Prostate gland (tissue), 2 donors: Measurements from ENCODE around the gene SARDH. TPM values are rescaled to one million over a fixed set of nuclear protein-coding genes. Genes with fewer than 3 reads are reported as not detected.

Experiments used
- DNase-seq: peaks from one replicate; pipeline ENCODE4 v3.0.0-alpha.2; 2019; ENCODE audit warnings: low spot score
- H3K27ac ChIP-seq, 2 donors: fragments of 200-600 bp; sonication (generic); 2 replicates each; pipeline ENCODE4 v1.5.1; 2017 to 2019
- H3K27me3 ChIP-seq: fragments of 200-600 bp; sonication (generic); replicated peaks from 2 replicates; pipeline ENCODE4 v1.5.1; 2019; ENCODE audit not compliant: insufficient read depth
- H3K36me3 ChIP-seq, 2 donors: fragments of 200-600 bp; sonication (generic); 1 replicate in 1 of 2; 2 replicates in 1 of 2; pipeline versions ENCODE4 v1.5.1 to v1.8.1; 2017 to 2019
- H3K4me1 ChIP-seq: fragments of 200-600 bp; sonication (generic); replicated peaks from 2 replicates; pipeline ENCODE4 v1.5.1; 2019
- H3K4me3 ChIP-seq, 2 donors: fragments of 200-600 bp; sonication (generic); 2 replicates each; pipeline ENCODE4 v1.5.1; 2017 to 2019
- H3K9me3 ChIP-seq: fragments of 200-600 bp; sonication (generic); 2 replicates; pipeline ENCODE4 v1.5.1; 2017
- POLR2A ChIP-seq: fragments of 450-650 bp; IDR thresholded peaks from one replicate; pipeline ENCODE4 v1.6.1; 2016; ENCODE audit warnings: antibody characterized with exemption, mild to moderate bottlenecking
- POLR2AphosphoS5 ChIP-seq: sonication (generic); formaldehyde crosslinking; IDR thresholded peaks from one replicate; pipeline ENCODE4 v1.6.1; 2017; ENCODE audit warnings: antibody characterized with exemption
- whole genome bisulfite sequencing: methylation state at CpG from one replicate; pipeline ENCODE4 v1.1.5; 2018; 5-methylcytosine and 5-hydroxymethylcytosine counted together
- intact Hi-C: fragments of 100-400 bp; cut with DNase I; formaldehyde crosslinking; loops from one replicate; pipeline ENCODE4 v1.14.2; 2022
- total RNA-seq, 2 donors: library from RNA; depleted of rRNA; stranded (reverse); fragments of >200 nt; gene quantifications; one replicate each; pipeline ENCODE4 v1.1.0, GENCODE V29; 2016
- TF ChIP-seq, protein P1 (sequence below), 4 experiments: fragments of 200-600 bp in 2 of 4; fragments of 450-650 bp in 2 of 4; sonication (generic) in 2 of 4; IDR thresholded peaks; 1 replicate in 3 of 4; 2 replicates in 1 of 4; pipeline ENCODE4 v1.5.1; 2016 to 2019; ENCODE audit warnings: antibody characterized with exemption in 4 of 4, mild to moderate bottlenecking in 2 of 4, moderate library complexity in 2 of 4

SARDH gene
- total RNA-seq, 2 donors from 2014 or later: 6.7 to 7.2 TPM

DNA sequence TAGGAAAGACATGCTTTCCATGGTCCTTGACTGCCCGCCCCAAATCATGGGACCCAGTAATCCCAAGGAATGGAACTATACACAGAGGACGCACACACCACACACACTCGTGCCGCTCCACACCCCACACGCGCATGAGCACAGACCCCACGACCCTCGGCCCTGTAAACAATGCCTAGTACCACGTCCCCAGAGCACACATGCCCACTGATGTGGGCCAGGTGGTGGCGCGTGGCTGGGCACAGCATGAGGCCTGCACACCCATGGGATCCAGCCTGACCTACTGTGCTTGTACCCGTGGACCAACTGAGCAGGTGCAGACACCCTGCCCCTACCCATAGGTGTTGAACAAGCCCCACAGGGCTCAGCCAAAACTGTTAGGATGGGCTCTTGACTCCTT, 101.2 kb downstream of the SARDH start:
- Histone ChIP-seq H3K36me3 (no peaks in the 10 kb centered on the region), H3K4me1 (no peaks in the 10 kb centered on the region), H3K27me3 (peaks cover 2% of the 10 kb centered on the region), H3K9me3 (no peaks in the 10 kb centered on the region), H3K4me3 (no peak overlapping the region), H3K27ac (no peak overlapping the region)
- WGBS: 85% methylated on average over 12 of the region's 12 CpGs
- no peak for TF ChIP-seq POLR2A
- intact Hi-C loops: no loop called here
- no peak for DNase-seq

DNA sequence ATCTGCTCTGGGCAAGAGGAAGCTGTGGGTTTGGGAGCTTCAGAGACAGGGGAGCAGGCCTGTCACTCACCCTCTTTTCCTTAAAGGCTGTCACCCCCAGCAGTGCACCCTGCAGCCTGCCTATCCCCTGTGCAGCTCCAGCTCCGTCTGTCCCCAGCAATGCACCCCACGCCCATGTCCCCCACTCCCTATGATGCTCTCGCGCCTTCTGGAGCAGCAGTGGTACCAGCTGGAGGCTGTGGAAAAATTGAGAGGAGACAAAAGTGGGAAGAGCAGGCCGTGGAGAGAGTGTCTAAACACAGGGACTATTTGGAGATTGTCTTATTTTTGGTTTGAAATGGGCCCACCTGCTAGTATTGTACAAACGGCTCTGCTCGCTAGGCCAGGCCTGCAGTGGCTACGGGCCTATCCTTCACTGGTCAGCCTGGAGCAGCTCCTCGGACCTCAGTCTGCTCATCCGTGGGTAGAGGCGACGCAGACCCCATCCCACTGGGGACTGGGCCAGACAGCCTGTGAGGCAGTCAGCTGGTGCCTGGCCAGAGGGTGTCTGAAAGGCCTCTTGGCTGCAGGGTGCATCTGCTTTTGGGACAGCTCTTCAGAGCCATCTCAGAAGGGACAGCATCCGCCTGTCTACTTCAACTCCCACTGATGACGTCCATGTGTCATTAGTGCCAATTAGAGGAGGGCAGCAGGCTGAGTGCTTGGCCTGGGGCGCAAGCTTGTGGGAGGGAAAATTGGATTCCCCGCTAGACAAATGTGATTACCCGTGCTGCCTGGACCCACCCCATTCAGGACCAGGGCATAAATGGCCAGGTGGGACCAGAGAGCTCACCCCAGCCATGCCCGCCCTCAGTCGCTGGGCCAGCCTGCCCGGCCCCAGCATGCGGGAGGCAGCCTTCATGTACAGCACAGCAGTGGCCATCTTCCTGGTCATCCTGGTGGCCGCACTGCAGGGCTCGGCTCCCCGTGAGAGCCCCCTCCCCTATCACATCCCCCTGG, 102.3 kb downstream of the SARDH start, which contains the start of gene DBH:
Gene DBH, plus strand, starts transcription at position 831 of the 999 bp plus-strand sequence. Its CDS starts 9 bp downstream, at position 840.
- H3K4me1 ChIP-seq: no peaks in the 10 kb centered on the region
- no peak for DNase-seq
- no peak within 1 kb of the TSS for H3K27ac ChIP-seq
- WGBS: 92% methylated on average over 24 of the region's 24 CpGs
- peaks cover 2% of the 10 kb centered on the region for H3K27me3 ChIP-seq
- no peak for TF ChIP-seq POLR2A
- TF ChIP-seq POLR2AphosphoS5: no peak
- TF ChIP-seq, protein P1, sequence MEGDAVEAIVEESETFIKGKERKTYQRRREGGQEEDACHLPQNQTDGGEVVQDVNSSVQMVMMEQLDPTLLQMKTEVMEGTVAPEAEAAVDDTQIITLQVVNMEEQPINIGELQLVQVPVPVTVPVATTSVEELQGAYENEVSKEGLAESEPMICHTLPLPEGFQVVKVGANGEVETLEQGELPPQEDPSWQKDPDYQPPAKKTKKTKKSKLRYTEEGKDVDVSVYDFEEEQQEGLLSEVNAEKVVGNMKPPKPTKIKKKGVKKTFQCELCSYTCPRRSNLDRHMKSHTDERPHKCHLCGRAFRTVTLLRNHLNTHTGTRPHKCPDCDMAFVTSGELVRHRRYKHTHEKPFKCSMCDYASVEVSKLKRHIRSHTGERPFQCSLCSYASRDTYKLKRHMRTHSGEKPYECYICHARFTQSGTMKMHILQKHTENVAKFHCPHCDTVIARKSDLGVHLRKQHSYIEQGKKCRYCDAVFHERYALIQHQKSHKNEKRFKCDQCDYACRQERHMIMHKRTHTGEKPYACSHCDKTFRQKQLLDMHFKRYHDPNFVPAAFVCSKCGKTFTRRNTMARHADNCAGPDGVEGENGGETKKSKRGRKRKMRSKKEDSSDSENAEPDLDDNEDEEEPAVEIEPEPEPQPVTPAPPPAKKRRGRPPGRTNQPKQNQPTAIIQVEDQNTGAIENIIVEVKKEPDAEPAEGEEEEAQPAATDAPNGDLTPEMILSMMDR (IDR thresholded peaks at IDR 0.05): no peak
- H3K4me3 ChIP-seq: no peak within 1 kb of the TSS
- intact Hi-C loops: no loop called here
- no peaks in the 10 kb centered on the region for H3K36me3 ChIP-seq
- no peaks in the 10 kb centered on the region for H3K9me3 ChIP-seq

DNA sequence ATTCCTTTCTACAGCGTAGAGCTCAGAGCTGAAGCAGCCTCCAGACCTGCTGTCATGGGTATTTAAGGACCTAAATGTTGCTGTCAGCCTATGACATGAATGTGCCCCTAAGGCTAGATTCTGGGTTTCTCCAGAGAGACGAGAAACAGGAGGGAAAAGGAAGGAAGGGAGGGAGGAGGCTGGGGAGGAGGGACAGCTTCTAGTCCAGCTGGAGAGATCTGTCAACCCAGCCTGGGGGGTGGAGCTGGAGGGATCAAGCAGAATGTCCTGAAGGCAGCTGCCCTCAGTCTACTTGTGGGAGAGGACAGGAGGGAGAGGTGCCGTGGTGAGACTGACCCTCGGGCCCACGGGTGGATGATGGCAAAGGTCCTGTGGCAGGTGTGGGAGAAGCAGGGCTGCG, 103.1 kb downstream of the SARDH start:
- no peak for DNase-seq
- no peaks in the 10 kb centered on the region for H3K36me3 ChIP-seq
- H3K27me3 ChIP-seq: peaks cover 2% of the 10 kb centered on the region
- intact Hi-C loops: no loop called here
- WGBS: 78% methylated on average over 6 of the region's 6 CpGs
- TF ChIP-seq, protein P1 (IDR thresholded peaks at IDR 0.05): no peak
- TF ChIP-seq POLR2AphosphoS5: no peak
- no peak for TF ChIP-seq POLR2A
- no peaks in the 10 kb centered on the region for H3K9me3 ChIP-seq
- H3K27ac ChIP-seq: no peak overlapping the region
- no peaks in the 10 kb centered on the region for H3K4me1 ChIP-seq
- H3K4me3 ChIP-seq: no peak overlapping the region

DNA sequence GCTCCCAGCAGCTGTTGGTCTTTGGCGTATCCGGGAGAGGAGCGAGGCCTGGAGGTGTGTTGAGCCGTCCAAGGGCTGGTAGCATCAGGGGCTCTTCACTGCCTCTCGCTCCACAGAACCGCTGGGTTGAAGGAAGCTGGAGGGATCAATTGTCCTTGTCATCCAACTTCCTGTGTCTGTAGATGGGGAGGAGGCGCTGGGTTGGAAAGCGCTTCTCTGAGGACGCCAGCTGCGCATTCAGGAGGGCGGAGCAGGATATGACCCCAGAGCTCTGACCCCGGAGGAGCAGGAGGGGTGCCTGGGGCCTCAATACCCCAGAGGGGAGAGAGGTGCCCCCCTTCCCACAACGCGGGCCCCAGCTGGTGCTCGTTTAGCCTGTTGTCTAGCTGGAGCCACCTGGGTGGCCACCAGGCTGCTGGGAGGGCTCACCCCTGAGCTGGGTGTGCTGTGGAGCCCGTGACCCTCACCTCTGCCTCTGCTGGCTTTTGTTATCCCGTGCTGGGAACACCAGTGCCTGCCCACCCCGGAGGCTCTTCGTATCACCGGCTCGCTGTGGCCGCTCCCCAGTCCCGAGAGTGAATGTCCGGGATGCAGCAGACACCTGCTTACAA, 104.0 kb downstream of the SARDH start:
- Histone ChIP-seq H3K4me1 (no peaks in the 10 kb centered on the region), H3K27ac (no peak overlapping the region), H3K36me3 (no peaks in the 10 kb centered on the region), H3K4me3 (no peak overlapping the region), H3K27me3 (peaks cover 2% of the 10 kb centered on the region), H3K9me3 (no peaks in the 10 kb centered on the region)
- WGBS: 54% methylated on average over 21 of the region's 24 CpGs
- DNase-seq: no peak
- TF ChIP-seq POLR2A: no peak
- no peak for TF ChIP-seq POLR2AphosphoS5
- TF ChIP-seq, protein P1 (IDR thresholded peaks at IDR 0.05): no peak
- intact Hi-C loops: no loop called here

DNA sequence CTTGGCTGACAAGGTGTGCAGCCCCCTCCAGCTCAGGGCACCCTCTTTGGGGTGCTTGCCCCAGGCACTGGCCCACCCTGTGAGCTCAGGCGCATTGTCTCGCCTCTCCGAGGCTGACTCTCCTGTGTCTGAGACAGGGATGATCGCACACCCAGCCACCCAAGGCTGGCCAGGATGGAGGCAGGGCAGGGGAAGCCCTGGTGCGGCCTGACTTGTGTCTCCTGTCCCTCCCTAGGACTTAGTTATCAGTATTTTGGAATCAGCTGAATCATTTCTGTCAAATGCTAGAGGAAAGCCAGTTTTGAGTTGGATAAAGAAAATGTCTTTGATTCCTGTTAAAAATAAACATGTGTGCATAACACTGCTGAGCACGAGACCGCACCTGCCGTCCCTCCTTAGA, 104.5 kb downstream of the SARDH start:
- no peak overlapping the region for H3K27ac ChIP-seq
- WGBS: 48% methylated on average over 8 of the region's 8 CpGs
- intact Hi-C loops: no loop called here
- H3K9me3 ChIP-seq: no peaks in the 10 kb centered on the region
- H3K27me3 ChIP-seq: peaks cover 2% of the 10 kb centered on the region
- H3K36me3 ChIP-seq: no peaks in the 10 kb centered on the region
- H3K4me1 ChIP-seq: no peaks in the 10 kb centered on the region
- no peak overlapping the region for H3K4me3 ChIP-seq
- DNase-seq: no peak
- TF ChIP-seq POLR2A (no peak), POLR2AphosphoS5 (no peak)
- TF ChIP-seq, protein P1 (IDR thresholded peaks at IDR 0.05): no peak
